ENCODE measurements around the gene DCUN1D2.

DCUN1D2 gene

GRCh38 chr13:113535381-113535781 is 44.9 kb upstream of the DCUN1D2 start:
- no peak overlapping the region for H3K4me3 ChIP-seq
- peaks cover 8 to 66% (median 60%) of the 10 kb centered on the region in 11 experiments; a peak in 21 of 22 replicates for H3K36me3 ChIP-seq

GRCh38 chr13:113534236-113534860 is 43.8 kb upstream of the DCUN1D2 start:
- H3K9me3 ChIP-seq (replicated peaks in 1 of 11): peaks cover 0 to 25% (median 2%) of the 10 kb centered on the region in 11 experiments; a peak in 9 of 22 replicates
- H3K36me3 ChIP-seq: peaks cover 6 to 61% (median 53%) of the 10 kb centered on the region in 11 experiments; a peak in 21 of 22 replicates
- H3K4me2 ChIP-seq: peak overlapping the region; percentile 57 to 89 (median 76); a peak in 21 of 22 replicates

More at GRCh38 chr13:113535381-113535781, 44.9 kb upstream of the DCUN1D2 start:
- peak overlapping the region in 8 of 11 experiments; percentile 71 to 87 (median 76); a peak in 13 of 22 replicates for H3K4me2 ChIP-seq
- H3K9me3 ChIP-seq (replicated peaks in 1 of 11): peaks cover 4 to 35% (median 13%) of the 10 kb centered on the region in 11 experiments
- no peak for TF ChIP-seq Cebpa-rat (IDR thresholded peaks at IDR 0.05)
- no peak overlapping the region for H3K9ac ChIP-seq
- no peaks in the 10 kb centered on the region for H3K27me3 ChIP-seq
- peaks cover 32 to 100% (median 87%) of the 10 kb centered on the region in 10 experiments for H3K4me1 ChIP-seq
- H3K27ac ChIP-seq: peak overlapping the region in 5 of 11 experiments; percentile 25 to 79 (median 75); a peak in 5 of 22 replicates
- peaks cover 0 to 8% (median 0%) of the 10 kb centered on the region in 11 experiments; a peak in 2 of 22 replicates for H4K20me1 ChIP-seq

GRCh38 chr13:113533161-113533840 is 42.8 kb upstream of the DCUN1D2 start:
- H3K27ac ChIP-seq: peak overlapping the region in 9 of 11 experiments; percentile 3 to 82 (median 67); a peak in 16 of 22 replicates
- peaks cover 0 to 8% (median 0%) of the 10 kb centered on the region in 11 experiments; a peak in 2 of 22 replicates for H4K20me1 ChIP-seq
- peaks cover 0 to 14% (median 0%) of the 10 kb centered on the region in 11 experiments; a peak in 4 of 22 replicates for H3K9me3 ChIP-seq (replicated peaks in 1 of 11)
- H3K4me1 ChIP-seq: peaks cover 38 to 100% (median 85%) of the 10 kb centered on the region in 10 experiments
- peak overlapping the region in 7 of 10 experiments; percentile 1 to 38 (median 20); a peak in 8 of 20 replicates for H3K4me3 ChIP-seq
- peaks cover 6 to 57% (median 44%) of the 10 kb centered on the region in 11 experiments; a peak in 21 of 22 replicates for H3K36me3 ChIP-seq
- peak overlapping the region; percentile 57 to 89 (median 76) for H3K4me2 ChIP-seq
- peak overlapping the region in 10 of 11 experiments; percentile 27 to 75 (median 66); a peak in 18 of 22 replicates for H3K9ac ChIP-seq
- no peaks in the 10 kb centered on the region for H3K27me3 ChIP-seq
- TF ChIP-seq Cebpa-rat (IDR thresholded peaks at IDR 0.05): no peak

More at GRCh38 chr13:113534236-113534860, 43.8 kb upstream of the DCUN1D2 start:
- peaks cover 0 to 8% (median 0%) of the 10 kb centered on the region in 11 experiments; a peak in 2 of 22 replicates for H4K20me1 ChIP-seq
- peaks cover 32 to 100% (median 84%) of the 10 kb centered on the region in 10 experiments for H3K4me1 ChIP-seq
- H3K4me3 ChIP-seq: peak overlapping the region in 2 of 10 experiments; percentile 1 to 26; a peak in 2 of 20 replicates
- no peaks in the 10 kb centered on the region for H3K27me3 ChIP-seq
- H3K9ac ChIP-seq: peak overlapping the region in 7 of 11 experiments; percentile 8 to 75 (median 72); a peak in 10 of 22 replicates
- no peak for TF ChIP-seq Cebpa-rat (IDR thresholded peaks at IDR 0.05)
- H3K27ac ChIP-seq: peak overlapping the region in 7 of 11 experiments; percentile 63 to 82 (median 75); a peak in 13 of 22 replicates

GRCh38 chr13:113532156-113532806 is 41.8 kb upstream of the DCUN1D2 start:
- H3K4me3 ChIP-seq: no peak overlapping the region
- H3K36me3 ChIP-seq: peaks cover 6 to 49% (median 33%) of the 10 kb centered on the region in 11 experiments; a peak in 21 of 22 replicates
- no peak for TF ChIP-seq Cebpa-rat (IDR thresholded peaks at IDR 0.05)
- peak overlapping the region in 8 of 11 experiments; percentile 29 to 78 (median 68); a peak in 16 of 22 replicates for H3K27ac ChIP-seq
- peaks cover 49 to 100% (median 89%) of the 10 kb centered on the region in 10 experiments for H3K4me1 ChIP-seq
- peaks cover 0 to 5% (median 0%) of the 10 kb centered on the region in 11 experiments; a peak in 1 of 22 replicates for H3K9me3 ChIP-seq (replicated peaks in 1 of 11)
- no peaks in the 10 kb centered on the region for H3K27me3 ChIP-seq
- H3K9ac ChIP-seq: peak overlapping the region in 8 of 11 experiments; percentile 26 to 67 (median 54); a peak in 10 of 22 replicates
- peak overlapping the region; percentile 3 to 87 (median 74); a peak in 20 of 22 replicates for H3K4me2 ChIP-seq
- peaks cover 0 to 8% (median 0%) of the 10 kb centered on the region in 11 experiments; a peak in 2 of 22 replicates for H4K20me1 ChIP-seq

- Histone ChIP-seq H3K9me3 (replicated peaks in 1 of 11) (no peaks in the 10 kb centered on the region), H3K4me1 (peaks cover 58 to 100% (median 90%) of the 10 kb centered on the region in 10 experiments), H3K36me3 (peaks cover 9 to 46% (median 29%) of the 10 kb centered on the region in 11 experiments), H3K4me3 (no peak overlapping the region), H3K4me2 (peak overlapping the region in 10 of 11 experiments; percentile 60 to 87 (median 75); a peak in 18 of 22 replicates), H3K27me3 (no peaks in the 10 kb centered on the region), H3K27ac (peak overlapping the region in 7 of 11 experiments; percentile 16 to 78 (median 49); a peak in 8 of 22 replicates), H4K20me1 (peaks cover 0 to 8% (median 0%) of the 10 kb centered on the region in 11 experiments; a peak in 2 of 22 replicates), H3K9ac (peak overlapping the region in 3 of 11 experiments; percentile 10 to 67 (median 59); a peak in 2 of 22 replicates)
- no peak for TF ChIP-seq Cebpa-rat (IDR thresholded peaks at IDR 0.05)
Measured at GRCh38 chr13:113531041-113531873, 40.7 kb upstream of the DCUN1D2 start.

- H3K27me3 ChIP-seq: no peaks in the 10 kb centered on the region
- peaks cover 23 to 58% (median 43%) of the 10 kb centered on the region in 11 experiments for H3K36me3 ChIP-seq
- H3K4me2 ChIP-seq: peak overlapping the region; percentile 82 to 95 (median 90); a peak in 21 of 22 replicates
- TF ChIP-seq Cebpa-rat (IDR thresholded peaks at IDR 0.05): no peak
- peak overlapping the region in 9 of 11 experiments; percentile 83 to 97 (median 95); a peak in 18 of 22 replicates for H3K27ac ChIP-seq
- H3K4me1 ChIP-seq: peaks cover 55 to 97% (median 76%) of the 10 kb centered on the region in 10 experiments
- no peaks in the 10 kb centered on the region for H3K9me3 ChIP-seq (replicated peaks in 1 of 11)
- peak overlapping the region in 9 of 11 experiments; percentile 74 to 87 (median 83); a peak in 17 of 22 replicates for H3K9ac ChIP-seq
- peaks cover 0 to 8% (median 0%) of the 10 kb centered on the region in 11 experiments; a peak in 2 of 22 replicates for H4K20me1 ChIP-seq
- peak overlapping the region in 3 of 10 experiments; percentile 44 to 51 (median 45); a peak in 3 of 20 replicates for H3K4me3 ChIP-seq
Measured at GRCh38 chr13:113528813-113529180, 38.3 kb upstream of the DCUN1D2 start.
